ENCODE data around the gene CRYBA4.

Gene CRYBA4

DNA sequence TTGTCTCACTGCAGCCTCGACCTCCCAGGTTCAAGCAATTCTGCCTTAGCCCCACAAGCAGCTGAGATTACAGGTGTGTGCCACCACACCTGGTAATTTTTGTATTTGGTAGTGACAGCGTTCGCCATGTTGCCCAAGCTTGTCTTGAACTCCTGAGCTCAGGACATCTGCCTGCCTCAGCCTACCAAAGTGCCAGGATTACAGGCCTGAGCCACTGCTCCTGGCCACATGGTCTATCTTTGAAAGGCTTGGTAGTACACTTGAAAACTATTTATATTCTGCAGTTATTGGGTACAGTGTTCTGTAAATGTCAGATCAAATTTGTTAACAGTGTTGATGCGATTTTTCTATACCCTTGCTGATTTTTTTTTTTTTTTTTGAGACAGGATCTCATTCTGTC is 9.5 kb downstream of the CRYBA4 start:
- DNase-seq = no peak

DNA sequence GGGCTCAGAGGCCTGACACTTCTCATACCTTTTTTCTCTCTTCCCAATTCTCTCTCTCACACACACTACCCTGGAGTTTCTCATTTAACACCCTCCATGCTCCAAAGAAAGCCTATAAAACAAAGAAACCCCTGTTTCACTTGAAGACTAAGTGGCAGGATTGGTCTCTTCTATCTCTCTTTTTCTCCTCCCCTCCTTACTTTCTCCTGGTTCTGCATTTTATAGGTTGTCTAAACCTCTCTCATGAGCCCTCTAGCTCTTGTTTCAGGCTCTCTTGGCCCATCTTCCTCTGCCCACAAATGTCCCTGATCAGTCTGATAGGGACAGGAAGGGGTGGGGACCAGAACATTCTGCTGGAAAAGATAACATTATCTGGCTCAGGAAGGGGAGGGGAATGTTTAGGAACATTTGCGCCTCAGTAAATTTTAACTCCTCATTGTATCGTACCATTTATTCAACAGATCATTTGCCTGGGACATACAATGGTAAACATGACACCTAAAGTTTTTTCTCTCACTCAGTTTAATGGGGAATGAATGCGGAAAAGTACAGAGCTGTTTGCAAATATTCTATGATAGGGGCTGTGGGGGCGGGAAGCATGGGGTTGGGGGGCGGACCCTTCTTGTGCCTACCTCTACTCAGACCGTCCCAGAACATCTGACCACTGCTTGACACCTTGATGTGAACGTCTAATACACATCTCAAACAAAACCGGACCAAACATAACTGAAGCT is 10.8 kb downstream of the CRYBA4 start:
- no peak for DNase-seq

- no peak for DNase-seq
Observed at GRCh38 chr22:26634189-26634588, 12.4 kb downstream of the CRYBA4 start.

DNA sequence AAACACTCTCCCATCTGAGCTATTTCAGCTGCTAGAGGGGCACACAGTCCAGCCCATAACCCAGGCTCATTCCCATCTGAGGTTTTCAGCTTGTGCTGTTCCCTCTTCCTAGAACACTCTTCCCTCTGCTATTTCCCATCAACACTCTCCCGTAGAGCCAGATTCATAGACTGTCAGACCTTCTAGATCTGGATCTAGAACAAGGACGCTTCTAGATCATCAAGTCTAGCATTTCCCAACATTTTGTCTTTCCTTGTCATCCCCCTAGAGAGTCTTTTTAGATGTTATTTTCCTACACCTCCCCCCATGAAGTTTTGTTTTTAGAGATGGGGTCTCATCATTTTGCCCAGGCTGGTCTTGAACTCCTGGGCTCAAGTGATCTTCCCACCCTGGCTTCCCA is 13.4 kb downstream of the CRYBA4 start:
- no peak for DNase-seq

DNA sequence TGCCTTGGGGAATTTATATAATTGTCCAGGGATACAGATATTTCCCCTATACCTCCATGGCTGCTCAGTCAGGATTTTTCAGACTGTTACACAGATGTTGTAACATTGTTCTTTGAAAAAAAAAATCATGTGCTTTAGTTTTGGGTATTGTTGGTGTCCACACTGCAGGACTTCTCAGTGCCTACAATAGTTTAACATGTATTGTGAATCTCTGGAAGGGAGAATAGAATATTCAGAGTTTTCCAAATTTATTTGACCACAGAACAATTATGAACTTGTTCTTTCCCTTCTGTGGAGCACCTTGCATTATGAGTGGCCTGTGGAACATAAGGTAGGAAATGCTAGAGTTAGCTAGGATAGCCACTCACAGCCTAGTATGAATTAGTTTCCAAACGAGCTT is 14.5 kb downstream of the CRYBA4 start:
- DNase-seq = no peak

DNA sequence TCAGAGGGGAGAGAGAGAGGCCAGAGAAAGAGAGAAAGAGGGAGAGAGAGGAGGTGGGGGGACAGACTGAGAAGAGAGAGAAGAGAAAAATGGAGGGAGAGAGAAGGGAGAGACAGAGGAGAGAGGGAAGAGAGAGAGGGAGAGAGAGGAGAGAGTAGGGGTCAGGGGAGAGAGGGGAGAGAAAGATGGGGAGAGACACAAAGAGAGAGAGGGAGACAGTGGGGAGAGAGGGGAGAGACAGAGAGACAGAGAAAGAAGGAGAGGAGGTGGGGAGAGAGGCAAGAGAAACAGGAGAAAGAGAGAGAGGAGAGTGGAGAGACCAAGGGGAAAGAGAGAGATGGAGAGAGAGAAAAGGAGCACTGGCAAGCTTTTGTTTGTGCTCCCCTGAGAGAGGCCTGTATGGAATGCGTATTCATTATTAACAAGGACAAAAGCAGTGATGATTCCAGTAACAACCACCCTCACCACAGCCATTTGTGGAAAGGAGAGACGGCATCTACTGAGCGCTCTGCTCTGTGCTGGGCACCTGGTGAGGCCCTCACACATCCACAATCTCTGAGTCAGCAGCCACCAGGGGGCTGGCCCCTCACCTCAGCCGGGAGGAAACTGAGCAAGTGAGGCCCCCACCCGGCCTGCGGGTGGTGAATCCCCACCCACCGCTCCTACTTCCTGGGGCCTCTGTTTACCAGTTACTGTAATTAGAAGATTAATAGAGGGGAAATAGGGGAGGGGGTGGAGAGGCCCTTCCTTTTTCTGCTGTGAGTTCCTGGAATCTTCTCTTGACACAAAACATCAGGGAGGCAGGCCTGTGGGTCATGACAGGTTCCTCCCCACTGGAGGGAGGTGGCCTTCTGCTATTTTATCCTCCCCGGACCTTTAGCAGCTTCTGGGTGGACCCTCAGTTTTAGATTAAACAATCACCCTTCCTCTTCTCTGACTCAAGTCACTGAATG is 21.0 kb downstream of the CRYBA4 start:
- DNase-seq = no peak

DNA sequence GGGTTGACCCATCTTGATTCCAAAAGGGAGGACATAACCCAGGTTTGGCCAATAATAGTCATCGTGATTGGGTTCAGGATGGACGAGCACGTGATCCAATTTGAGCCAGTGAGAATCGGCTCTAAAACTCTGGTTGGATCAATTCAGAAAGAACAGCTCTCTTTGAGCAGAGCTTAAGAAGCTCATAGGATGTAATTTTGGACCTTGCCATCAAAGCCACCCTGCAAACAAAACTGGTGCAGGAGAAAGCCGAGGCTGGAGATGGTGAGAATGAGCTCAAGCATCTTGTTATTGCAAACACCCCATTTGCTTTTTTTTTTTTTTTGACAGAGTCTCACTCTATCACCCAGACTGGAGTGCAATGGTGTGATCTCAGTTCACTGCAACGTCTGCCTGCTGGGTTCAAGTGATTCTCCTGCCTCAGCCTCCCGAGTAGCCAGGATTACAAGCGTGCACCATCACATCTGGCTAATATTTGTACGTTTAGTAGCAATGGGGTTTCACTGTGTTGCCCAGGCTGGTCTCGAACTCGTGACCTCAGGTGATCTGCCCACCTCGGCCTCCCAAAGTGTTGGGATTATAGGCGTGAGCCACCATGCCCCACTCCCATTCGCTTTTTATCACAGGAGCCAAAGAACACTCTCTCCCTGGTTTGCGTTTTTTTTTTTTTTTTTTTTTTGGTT is 21.8 kb downstream of the CRYBA4 start:
- no peak for DNase-seq

GRCh38 chr22:26646158-26646557 is 24.4 kb downstream of the CRYBA4 start:
- peak; percentile 6 for DNase-seq

DNA sequence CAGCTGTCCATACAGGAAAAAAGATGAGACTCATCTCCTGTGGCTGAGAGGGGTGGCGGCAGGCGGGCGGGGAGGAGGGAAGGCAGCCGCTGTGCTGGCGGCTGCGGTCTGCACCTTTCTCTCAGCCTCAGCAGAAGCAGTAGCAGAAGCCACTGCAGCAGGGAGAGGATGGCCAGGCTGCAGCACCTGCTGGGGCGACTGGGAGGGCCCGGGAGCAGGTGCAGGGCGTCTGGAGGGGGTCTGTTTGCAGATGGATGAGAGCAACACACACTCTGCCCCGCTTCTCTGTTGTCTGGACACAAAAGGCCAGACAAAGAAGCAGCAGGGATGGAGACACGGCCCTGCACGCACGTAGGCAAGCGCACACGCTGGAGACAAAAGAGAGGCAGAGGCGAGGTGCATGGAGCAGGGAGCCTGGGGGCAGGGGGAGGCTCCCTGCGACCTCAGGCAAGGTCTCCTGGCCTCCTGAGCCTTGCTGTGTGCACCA is 26.3 kb downstream of the CRYBA4 start:
- peak; percentile 47 for DNase-seq

- peak; percentile 25 for DNase-seq
Observed at GRCh38 chr22:26648528-26649388, 27.0 kb downstream of the CRYBA4 start.

DNA sequence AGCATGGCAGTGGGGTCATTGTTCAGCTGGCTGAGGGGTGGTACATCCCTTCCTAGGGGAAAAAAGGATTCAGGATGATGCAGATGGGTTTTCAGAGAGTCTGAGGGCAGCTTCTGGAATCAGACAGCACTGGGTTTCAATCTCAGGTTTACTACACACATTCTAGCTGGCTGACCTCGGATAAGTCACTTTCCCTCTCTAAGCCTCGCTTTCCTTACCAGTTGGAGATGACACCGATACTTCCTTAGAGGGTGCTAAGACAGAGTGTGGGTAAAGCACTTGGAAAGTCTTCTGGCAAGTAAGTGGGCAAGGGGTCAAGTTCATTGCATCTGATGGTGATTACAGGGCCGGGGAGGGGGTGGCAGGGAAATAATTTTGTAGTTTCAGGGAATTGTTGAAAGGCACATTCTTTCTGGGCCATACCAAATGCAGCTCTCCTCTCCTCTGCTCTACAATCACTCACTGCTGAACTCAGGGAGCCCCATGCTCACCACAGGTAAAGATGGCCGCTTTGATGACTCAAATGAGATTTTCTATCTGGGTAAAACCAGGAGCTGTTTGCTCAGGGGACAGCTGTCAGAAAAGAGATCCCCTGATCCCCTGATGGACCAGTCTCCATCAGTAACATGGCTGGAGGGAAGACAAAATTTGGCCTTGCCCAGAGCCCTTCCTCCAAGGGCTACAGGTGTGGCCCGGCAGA is 29.1 kb downstream of the CRYBA4 start:
- DNase-seq = no peak

GRCh38 chr22:26651815-26652214 is 30.1 kb downstream of the CRYBA4 start:
- DNase-seq = no peak

DNA sequence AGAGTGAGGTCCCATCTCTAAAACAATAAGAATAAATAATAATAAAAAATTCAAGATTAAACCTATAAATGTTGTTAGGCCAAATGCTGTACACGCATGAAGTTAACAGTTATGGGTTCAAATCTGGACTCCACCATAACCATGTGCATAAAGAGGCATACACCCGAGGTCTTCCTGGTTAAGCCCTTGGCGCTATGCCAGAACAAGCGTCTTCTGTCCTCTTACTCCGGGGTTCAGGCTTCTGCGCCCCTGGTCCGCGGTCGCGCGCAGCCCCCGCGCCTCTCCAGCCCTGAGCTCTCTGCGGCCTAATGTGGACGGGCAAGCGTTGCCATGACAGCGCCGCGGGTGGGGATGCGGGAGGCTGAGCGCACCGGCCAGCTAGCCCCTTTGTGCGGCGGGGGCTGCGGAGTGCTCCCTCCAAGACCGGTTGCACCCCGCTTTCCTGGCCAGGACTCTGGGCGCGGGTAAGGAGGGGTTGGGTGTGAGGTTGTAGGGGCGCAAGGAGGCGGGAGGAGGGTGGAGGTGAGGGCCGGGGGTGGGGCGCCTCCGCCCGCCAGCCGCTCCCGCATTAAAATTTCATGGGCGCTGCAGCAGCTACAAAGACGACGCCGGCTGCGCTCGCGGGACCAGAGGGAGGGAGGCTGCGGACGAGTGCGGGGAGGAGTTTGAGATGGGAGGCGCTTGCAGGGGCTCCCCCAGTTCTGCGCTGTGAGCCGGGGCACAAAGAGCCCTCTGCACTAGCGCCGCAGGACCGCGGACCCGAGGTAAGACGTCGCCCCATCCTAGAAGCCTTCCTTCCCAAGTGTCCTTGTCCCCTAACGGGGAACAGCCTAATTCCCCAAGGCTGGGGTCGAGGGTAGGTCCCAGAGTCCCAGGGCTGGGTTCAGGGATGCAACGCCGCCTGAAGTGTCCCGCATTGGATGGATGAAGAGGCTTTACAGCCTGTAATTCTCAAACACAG is 35.4 kb downstream of the CRYBA4 start, which contains the start of gene MIAT:
TSS of gene MIAT (plus strand) at position 698 of the 961 bp plus-strand sequence.
- DNase-seq = no peak

DNA sequence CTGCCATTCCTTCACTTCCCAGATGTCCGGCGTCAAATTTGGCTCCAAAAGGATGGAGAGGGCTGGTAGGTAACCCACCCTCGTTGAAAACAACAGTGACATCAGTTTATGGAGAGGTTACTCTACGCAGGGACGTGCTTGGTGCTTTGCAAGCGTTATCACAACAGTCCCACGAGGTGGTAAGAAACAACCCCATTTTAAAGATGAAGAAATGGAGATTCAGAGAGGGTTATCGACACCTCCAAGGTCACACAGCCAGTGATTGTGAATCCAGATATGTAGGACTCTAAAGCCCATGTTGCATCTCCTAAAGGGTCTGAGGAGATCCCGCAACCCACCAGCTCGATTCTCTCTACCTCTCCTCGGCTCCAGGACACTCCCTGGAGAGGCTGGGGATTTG is 36.4 kb downstream of the CRYBA4 start:
- DNase-seq = no peak

DNA sequence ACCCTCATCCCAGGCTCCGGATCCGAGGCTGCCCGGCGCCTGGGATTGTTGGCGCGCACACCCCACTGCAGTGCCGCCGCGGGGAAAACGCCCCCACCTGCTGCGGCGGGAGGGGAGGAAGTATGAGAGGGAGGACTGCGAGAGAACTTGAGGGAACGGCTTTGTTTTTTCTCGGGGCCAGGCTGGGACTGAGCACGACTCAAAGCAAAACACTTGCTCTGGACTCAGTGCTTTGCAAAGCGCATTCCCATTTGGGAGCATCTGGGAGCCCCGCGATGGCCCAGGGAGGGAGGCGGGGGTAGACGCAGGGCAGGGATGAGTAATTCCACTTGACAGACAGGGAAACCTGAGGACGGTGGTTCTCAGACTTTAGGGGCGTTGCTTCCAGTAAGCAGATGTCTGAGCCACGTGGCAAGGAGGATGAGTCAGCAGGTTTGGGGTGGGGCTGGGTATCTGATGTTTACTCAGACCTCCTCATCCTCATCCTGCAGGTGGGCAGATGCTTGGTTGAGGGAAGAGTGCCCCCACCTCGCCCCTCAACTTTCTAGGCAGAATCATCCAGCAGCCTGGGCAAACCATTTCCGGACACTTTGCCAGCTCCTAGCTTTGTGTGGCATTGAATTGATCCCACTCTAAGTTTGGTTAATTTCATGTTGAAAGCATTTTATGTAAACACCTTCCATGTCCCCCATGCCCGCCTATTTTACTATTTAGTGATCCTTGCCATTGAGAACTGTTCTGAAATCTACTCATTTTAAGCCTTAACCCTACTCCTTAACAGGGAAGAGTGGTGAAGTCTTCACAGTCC is 37.1 kb downstream of the CRYBA4 start:
- peak; percentile 37 for DNase-seq

DNA sequence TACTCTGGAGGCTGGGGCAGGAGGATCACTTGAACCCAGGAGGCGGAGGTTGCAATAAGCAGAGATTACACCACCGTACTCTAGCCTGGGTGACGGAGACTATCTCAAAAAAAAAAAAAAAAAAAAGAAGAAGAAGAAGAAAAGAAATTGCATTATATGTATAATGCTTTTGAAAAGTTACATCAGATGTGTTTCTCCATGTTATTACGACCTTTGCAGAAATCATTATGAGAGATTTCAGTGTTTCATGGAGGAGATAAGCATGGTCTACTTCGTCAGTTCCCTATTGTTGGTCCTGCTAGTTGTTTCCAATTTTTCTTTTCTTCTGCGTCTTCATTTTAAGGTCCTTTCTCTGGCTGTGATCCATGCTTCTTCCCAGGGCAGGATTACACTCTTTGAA is 38.6 kb downstream of the CRYBA4 start:
- no peak for DNase-seq

DNA sequence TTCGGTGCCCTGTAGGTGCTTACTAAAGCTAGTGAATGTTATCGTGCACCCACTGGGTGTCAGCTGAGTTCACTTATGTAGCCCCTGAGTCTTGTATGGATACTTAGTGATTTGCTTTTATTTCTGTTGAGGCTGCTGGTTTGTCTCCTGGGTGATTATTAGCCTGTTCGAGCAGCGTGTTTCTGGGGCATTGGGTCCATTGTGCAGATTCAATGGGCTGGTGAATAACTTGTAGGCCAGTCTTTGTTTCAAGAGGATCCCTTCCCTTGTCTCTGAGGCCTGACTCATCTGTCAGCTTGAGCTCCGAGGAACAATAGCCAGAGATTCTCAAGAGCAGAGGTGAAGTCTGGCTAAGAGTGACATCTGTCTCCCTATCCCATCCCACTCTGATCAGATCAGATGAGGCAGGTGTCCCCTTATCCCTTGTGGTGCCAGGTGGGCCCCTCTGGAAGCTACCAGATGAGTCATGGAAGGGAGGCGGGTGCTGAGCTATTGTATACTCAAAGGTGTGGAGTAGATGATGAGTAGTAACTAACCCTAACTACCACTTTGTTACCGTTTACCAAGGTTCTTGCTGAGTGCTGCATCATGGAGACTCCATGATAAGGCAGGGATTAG is 39.3 kb downstream of the CRYBA4 start:
- no peak for DNase-seq

DNA sequence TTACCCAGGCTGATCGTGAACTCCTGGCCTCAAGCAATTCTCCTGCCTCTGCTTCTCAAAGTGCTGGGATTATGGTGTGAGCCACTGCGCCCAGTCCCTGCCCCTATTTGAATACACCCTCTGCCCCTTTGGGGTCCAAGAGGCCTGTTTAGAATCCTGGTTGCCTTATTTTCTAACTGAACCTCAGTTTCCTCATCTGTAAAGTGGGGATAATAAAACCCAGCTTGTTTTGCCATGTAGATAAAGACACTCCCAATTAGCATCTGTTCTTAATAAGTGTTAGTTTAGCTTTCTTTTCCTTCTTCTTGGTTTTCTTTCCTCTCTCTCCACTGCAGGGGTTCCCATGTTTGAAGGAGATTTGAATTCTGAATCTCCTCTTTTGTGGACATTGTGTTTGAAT is 40.4 kb downstream of the CRYBA4 start:
- no peak for DNase-seq

DNA sequence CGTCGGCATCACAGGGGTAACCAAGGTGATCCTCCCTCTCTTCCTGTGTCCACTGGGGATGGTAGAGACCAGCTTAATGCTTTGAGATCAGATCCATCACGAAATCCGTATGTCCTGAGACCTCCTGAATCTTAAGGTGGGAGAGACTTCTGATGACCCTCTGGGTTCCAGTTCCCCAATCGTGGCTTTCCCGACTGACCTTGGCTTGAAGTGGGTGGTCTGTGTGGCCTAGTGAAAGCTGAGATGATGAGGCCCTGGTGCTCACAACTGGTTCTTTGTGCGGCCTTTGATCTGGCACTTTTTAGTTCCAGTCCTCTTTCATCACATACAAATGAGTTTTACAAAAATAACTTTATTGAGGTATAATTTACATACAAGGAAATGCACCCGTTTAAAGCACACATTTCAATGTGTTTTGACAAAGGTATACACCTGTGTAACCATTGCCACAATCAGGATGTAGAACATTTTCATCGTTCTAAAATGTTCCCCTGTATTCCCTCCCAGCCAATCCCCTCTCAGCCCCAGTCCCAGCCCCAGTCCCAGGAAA is 41.7 kb downstream of the CRYBA4 start:
- DNase-seq = no peak
